LNCaP clone FGC (cell line): ENCODE data around the gene SERINC5.

Experiments
- DNase-seq: peaks from one replicate; pipeline ENCODE4 v3.0.0-alpha.2; 2011; ENCODE audit warnings: low read depth
- H3K4me3 ChIP-seq: 2 replicates; pipeline ENCODE4 v1.5.1; 2011; ENCODE audit warnings: mild to moderate bottlenecking, low read depth, low read length, control low read depth
- TF ChIP-seq, protein P1 (sequence below): IDR thresholded peaks from 2 replicates; pipeline ENCODE4 v1.5.1; 2012; ENCODE audit warnings: mild to moderate bottlenecking; ENCODE audit not compliant: control insufficient read depth, insufficient read depth; ENCODE audit errors: extremely low read depth

SERINC5 gene

DNA sequence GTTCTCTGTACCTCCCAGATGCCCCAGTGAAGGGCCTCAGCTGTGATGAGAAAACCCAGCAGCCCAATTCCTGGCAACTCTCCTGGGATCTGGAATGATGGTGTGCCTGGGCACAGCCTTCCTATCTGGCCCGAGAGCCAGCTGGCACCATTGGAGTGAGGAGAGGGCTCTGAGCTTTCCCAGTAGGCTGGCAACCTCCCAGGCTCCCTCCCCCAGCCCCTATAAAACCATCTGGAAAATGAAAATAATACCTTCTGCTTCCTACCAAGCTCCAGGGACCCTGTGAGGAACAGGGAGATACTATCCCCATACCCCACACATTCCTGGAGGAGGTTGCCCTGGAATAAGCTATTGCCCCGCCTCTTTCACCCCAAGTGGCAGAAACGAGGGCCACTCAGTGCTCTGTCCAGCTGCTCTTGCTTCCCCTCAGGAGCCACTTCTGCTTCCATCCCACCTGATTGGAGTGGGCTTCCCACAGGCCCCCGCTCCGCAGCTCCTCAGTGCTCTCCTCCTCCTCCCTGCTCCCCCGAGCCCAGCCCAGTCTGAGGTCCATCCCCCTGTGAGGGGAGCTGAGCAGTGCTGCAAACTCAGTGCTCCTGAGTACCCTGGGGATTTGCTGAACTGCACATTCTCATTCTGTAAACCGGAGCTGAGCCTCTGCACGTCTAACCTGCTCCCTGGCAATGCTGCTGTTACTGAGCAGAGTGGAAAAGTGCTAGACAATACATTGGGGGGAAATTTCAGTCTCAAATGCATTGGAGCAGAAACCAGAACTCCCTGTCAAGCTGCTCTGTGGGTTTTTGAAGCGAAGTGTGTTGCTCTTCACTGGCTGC is 146.0 kb downstream of the SERINC5 start:
- no peak for DNase-seq
- H3K4me3 ChIP-seq: no peak overlapping the region
- TF ChIP-seq, protein P1, sequence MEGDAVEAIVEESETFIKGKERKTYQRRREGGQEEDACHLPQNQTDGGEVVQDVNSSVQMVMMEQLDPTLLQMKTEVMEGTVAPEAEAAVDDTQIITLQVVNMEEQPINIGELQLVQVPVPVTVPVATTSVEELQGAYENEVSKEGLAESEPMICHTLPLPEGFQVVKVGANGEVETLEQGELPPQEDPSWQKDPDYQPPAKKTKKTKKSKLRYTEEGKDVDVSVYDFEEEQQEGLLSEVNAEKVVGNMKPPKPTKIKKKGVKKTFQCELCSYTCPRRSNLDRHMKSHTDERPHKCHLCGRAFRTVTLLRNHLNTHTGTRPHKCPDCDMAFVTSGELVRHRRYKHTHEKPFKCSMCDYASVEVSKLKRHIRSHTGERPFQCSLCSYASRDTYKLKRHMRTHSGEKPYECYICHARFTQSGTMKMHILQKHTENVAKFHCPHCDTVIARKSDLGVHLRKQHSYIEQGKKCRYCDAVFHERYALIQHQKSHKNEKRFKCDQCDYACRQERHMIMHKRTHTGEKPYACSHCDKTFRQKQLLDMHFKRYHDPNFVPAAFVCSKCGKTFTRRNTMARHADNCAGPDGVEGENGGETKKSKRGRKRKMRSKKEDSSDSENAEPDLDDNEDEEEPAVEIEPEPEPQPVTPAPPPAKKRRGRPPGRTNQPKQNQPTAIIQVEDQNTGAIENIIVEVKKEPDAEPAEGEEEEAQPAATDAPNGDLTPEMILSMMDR: no peak

DNA sequence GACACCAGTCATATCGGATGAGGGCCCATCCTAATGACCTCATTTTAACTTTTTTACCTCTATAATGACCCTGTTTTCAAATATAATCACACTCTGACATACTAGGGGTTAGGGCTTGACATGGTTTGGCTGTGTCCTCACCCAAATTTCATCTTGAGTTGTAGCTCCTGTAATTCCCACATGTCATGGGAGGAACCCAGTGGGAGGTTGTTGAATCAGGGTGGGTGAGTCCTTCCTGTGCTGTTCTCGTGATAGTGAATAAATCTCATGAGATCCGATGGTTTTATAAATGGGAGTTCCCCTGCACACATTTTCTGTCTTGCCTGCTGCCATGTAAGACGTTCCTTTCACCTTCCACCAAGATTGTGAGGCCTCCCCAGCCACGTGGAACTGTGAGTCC is 148.9 kb downstream of the SERINC5 start:
- no peak overlapping the region for H3K4me3 ChIP-seq
- TF ChIP-seq, protein P1: no peak
- DNase-seq: no peak

DNA sequence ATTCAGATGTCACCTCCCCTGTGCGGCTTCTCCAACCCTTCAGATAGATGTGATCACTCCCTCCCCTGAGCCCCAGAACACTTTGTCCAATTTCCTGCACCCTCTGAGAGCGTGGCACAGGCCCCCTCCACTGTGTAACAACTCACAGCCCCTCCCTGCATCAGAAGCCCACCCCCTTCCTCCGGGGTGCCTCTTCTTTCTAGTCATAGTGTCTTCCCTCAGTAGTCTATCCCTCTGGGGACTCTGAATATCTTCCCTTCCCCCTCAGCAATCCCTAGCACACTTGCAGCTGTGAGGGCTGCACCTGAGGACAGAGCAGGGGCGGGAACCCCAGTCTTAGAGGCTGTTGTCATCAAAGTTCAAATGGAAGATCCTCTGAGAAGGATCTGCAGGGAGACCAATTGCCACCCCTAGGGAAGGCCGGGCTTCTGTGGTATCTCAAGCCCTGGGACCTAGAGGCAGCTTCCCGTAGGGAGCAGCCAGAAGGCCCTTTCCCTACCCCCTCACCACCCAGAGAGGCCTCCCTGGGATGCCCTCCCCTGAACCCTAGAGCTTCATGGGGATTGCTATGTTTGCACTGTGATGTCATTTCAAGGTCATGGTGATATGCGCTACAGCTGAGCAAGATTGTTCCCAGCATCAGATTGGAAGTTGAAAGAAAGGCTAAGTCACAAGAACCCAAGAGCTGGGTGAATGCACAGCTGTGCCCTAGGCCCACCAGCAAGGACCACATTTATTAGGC is 150.0 kb downstream of the SERINC5 start:
- DNase-seq: no peak
- H3K4me3 ChIP-seq: no peak overlapping the region
- TF ChIP-seq, protein P1: no peak

DNA sequence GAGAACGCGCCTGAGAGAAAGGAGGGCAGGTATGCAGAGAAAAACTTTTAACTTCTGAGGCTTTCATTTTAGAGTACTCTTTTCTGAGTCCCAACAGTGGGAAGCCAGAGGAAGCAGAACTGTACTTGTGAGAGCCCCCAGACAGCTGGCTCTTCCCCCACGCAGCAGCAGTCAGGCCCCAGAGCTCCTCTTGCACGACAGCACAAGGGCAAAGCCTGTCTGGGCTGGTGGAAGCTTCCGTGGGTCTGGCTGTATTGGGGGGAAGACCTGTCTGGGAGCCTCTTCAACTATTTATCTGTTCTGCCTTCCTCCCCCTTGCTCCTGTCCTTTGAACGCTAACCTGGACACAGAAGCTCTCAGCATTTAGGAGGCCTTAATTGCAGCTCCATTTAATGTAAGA is 152.5 kb downstream of the SERINC5 start:
- TF ChIP-seq, protein P1: no peak
- DNase-seq: no peak
- no peak overlapping the region for H3K4me3 ChIP-seq

DNA sequence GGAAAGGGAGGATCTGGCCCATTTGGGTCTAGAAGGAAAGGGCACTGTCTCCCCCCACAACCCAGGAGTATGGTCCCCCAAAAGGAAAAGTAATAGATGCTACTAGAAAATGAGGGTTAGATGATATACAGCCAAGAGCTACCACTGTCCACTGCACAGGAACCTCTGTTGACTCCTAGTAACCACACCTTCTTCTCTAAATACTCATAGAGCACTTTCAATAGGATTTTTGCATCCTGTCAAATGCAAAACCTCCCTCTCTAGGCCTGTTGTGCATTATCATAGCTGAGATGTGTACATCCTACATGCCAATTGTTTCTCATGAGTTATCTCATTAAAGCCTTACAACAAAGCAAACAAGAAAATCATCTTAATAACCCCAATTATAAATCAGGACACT is 153.9 kb downstream of the SERINC5 start:
- no peak overlapping the region for H3K4me3 ChIP-seq
- TF ChIP-seq, protein P1: no peak
- DNase-seq: no peak

DNA sequence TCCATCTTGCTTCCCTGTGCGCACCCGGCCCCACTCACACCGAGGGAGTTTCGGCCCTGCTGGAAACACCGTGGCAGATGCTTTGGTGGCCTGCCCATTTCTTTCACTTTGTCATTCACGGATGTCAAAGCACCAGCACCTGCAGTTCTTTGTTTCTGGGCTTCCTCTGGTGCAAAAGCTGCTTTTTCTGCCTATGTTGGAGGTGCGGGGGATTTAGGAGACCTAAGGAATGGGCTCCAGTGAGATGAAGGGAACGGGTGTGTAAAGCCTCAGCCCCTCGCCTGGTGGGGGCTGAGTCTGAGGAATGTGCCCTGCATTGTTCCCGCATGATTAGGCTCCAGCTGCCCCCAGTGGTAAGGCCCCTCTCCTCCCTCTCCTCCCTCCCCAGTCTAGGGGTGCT is 158.4 kb downstream of the SERINC5 start:
- H3K4me3 ChIP-seq: no peak overlapping the region
- TF ChIP-seq, protein P1: no peak
- no peak for DNase-seq
